GM19099 (cell line): Measurements from ENCODE around the gene AK3.

ENCODE experiments used
- POLR2A ChIP-seq: IDR thresholded peaks from 3 replicates; pipeline ENCODE4 v1.6.1; 2011; ENCODE audit warnings: low read depth; ENCODE audit not compliant: insufficient read length; ENCODE audit errors: extremely low read depth

The AK3 gene

DNA sequence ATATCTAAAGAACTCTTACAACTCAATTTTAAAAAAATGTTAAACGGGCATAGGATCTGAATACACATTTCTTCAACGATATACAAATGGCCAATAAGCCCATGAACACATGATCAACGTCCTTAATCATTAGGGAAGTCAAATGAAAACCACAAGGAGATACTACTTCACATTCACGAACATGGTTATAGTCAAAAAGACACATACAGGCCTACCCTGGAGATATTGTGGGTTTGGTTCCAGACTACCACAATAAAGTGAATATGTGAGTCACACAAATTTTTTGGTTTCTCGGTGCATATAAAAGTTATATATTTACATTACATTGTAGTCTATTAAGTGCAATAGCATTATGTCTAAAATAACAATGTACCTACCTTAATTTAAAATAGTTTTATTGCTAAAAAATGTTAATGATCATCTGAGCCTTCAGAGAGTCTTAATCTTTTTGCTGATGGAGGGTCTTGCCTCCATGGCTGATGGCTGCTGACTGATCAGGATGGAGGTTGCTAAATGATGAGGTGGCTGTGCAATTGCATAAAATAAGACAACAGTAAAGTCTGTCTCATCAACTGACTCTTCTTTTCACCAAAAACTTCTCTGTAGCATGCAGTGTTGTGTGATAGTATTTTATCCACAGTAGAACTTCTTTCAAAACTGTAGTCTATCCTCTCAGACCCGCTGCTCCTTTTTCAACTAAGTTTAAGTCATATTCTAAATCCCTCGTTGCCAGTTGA, 15.1 kb downstream of the AK3 start:
- no peak for TF ChIP-seq POLR2A

DNA sequence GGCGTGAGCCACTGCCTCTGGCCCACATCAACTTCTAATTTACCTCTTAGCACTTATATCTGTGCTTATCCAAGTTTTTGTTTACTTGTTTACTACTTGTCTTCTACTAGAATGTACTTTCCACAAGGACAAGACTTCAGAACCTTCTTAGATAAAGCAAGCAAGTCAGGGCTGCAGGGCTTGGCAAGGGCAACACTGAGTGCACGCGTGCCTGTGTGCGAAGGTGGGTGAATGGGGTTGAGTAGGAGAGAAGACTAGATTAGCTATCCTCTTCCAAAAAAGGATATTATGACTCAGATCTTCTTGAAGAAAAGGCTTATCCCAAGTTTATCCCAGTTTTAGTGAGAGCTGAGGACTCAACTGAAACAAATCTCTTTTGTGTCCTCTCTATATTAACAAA, 19.3 kb downstream of the AK3 start:
- TF ChIP-seq POLR2A: no peak

DNA sequence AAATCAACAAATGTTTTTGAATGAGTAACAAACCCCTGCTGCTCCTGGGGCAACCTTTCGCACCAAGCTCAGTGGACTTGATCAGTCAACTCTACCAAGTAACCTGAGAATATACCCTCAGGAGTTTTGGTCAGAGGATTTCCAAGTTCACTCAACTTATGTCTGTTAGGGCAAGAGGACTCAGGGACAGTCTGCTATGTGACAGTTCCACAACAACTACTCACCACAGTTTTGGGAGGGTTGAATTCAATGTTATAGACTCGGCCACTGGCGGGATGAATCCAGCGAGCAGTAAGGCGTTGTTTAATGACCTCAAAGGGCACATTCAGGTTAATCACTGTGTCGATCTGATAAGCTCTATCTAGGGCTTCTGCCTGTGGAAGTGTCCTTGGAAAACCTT, 22.1 kb downstream of the AK3 start:
- TF ChIP-seq POLR2A: no peak

DNA sequence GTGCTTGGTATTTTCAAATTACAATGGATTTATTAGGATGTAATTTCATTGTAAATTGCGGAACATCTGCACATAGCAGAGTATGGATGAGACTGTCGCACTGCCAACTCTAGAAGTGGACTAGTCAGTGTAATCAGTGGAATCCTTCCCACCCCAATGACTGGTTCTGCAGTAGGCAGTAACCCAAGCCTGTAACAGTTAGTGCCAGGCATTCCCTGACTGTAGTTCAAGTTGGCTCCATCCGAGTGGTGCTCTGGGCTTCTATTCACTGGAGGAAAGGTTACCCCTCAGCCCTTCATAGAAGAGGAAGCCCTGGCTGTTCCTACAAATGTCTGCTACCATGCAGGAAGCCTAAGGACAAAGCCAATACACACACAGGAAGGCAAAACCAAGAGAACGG, 23.2 kb downstream of the AK3 start:
- no peak for TF ChIP-seq POLR2A

DNA sequence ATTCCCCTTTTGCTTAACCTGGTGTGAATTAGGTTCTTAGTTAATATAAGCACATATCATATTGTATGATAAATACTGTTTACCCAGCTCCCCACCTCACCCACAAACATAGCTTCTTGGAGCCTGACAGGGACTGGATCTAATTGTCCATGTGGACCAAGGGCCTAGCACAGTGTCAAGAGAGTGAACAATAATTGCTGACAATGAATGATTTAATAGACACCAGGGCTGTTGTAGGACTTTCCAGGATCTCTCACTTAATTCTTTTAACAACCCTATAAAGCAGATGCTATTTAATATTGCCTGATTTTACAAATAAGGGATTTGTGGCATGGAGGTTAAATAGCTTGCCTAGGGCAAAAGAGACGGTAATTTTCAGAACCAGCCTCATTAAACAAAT, 24.8 kb downstream of the AK3 start:
- TF ChIP-seq POLR2A: no peak

DNA sequence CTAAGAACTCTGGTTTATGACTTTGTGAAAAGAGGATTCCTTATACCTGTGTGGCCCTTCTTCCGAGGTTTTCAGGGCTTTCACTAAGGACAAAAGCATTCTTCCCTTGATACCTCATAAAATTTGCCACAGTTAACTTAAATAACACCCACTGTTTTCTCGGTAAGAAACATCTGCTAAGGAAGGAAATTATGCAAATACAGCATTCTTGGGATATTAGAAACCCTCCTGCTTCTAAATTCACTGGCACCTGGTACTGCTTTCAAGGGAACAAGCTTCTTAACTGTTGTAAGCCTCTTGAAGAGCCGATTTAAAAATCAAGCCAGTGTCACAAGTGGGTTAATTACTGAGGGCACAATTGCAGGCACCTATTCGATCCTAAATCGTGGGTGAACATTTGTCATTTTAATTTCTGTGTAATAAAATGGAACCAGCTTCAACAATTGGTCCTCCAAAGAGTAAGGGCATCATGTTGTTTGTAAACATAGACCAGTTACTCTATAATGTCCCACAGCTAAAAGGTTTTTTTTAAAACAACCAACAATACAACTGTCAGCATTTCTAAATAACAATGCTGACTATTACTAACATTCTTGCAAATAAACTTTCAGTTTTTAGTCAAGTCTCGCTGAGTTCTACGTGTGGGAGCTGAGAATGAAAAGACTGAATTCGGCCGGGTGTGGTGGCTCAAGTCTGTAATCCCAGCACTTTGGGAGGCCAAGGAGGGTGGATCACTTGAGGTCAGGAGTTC, 26.6 kb downstream of the AK3 start:
- no peak for TF ChIP-seq POLR2A

DNA sequence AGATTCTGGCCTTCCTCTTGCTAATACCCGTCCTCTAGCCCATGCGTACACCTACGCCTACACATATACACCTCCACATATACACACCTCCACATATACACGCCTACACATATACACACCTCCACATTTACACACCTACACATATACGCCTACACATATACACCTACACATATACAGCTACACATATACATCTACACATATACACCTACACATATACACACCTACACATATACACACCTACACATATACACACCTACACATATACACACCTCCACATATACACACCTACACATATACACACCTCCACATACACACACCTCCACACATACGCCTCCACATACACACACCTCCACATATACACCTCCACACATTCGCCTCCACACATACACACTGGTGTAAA, 27.2 kb downstream of the AK3 start:
- TF ChIP-seq POLR2A: no peak

DNA sequence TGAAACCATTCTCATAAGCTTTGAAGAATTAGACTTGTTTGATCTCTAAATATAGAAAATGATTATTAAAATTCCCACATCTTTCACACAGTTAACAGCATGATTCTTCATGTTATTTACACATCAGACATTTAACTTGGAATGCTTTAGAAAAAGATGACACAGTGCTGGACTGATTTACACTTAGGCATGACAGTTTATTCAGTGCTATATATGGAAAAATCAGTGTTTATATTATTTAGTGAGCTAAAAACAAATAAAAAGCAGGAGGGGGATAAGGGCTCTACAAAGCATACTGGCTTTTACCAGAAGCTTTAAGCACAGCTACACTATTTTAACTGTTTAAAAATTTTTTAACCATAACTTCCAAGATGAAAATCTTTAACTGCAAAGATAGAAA, 31.6 kb downstream of the AK3 start:
- no peak for TF ChIP-seq POLR2A

DNA sequence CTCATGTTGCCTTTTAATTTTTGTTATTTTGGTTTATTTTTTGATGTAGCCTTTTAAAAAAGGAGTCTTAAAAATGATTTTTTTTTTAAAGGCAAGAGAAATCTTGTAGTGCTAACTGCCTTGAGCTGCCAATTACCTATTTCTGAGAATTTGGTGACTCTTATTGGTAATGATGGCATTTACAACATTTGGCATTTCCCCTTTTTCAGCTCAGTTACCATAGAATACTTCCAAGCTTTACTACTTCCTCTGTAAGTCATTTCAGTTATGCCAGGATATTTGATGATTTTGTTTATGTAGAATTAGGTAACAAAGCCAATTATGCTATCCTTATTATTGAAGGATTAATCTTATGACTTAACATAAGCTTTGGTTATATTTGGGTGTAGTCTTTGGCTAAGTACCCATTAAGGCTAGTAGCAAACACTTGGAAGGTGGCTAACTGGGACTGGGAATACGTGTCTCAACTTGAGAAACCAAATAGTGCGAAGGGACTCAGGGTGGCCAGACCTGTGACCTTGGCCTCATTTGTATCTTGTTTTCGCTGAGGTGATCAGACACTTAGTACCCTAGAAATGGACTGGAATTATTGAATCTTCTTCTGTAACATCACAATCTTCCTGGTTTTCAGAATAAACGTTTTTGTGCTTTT, 33.9 kb downstream of the AK3 start:
- TF ChIP-seq POLR2A: no peak

DNA sequence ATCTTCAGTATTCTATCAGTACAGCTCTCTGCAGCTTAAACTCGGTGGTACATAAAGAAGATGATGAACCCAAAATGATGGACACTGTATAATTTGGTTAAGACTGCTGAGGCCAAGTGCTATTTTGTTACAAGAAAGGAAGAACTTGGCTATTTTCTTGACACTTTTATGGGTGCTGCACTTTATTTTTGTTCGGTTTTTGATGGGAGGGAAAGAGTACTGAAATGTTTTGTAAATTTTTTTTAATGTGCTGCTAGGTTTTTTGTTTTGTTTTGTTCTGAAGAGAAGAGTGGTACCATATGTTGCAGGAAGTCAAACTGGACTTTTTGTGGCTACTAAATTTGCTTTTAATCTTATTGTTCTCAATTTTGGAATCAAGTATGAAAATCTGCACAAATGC, 35.0 kb downstream of the AK3 start:
- TF ChIP-seq POLR2A: no peak

DNA sequence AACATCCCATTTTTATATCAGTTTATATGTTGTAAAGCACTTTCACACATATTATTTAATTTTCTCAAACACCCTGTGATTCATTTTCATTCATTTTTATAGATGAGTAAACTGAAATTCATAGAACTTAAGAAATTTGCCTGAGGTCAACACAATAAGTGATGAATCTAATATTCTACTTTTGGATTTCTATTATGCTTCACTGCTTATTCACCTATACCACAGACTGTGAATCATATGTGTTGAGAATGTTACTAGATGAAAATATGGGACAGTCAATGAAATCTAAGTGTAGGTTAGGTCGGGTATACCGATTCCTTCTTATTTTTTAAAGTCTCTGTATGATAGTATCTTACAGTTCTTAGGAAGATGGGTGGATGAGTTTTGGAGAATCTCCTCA, 36.9 kb downstream of the AK3 start:
- no peak for TF ChIP-seq POLR2A

DNA sequence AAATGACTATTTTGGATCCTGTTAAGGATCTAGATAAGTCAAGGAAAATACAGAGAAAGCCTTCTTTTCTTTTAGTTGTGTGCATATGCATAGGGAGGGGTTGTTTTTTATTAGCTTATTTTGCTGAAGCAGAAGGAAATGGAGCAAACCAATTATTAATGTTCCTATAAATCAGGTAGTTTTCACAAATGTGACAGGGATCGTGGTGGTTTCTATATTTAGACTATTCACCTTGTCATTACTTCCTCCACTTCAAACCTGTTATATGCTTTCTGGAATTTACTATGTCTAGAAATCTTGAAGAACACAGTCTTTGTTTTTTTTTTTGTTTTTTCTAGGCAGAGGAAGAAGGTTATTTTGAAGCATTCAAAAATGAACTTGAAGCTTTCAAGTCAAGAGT, 39.5 kb downstream of the AK3 start:
- TF ChIP-seq POLR2A: no peak

DNA sequence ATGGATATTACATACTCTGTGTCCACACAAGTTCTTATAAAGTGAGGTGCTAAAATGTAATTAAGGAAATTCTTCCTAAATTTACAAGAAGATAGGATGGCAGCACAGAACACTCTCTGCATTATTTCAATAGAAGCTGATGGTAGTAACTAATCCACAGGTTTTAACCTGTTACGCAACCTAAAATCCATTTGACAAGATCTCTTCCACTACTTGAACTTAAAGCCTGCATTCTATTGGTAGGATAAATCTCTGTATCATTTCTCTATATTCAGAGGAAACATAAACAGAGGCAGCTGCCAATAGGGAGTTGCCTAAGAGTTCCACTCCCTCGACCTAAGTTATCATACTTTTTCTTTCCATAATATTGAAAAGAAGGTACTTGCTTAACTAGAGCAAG, 40.1 kb downstream of the AK3 start:
- TF ChIP-seq POLR2A: no peak

DNA sequence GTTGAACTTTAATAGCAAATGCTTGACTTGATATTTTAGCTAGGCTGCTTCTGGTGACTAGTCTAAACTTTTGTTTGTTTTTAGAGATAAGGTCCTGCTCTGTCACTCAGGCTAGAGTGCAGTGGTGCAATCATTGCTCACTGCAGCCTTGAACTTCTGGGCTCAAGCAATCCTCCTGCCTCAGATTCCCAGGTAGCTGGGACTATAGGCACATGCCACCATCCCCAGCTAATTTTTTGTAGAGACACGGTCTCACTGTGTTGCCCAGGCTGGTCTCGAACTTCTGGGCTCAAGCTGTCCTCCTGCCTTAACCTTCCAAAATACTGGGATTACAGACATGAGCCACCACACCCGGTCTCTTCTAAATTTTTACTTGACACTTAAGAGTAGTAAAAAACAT, 40.9 kb downstream of the AK3 start:
- TF ChIP-seq POLR2A: no peak

DNA sequence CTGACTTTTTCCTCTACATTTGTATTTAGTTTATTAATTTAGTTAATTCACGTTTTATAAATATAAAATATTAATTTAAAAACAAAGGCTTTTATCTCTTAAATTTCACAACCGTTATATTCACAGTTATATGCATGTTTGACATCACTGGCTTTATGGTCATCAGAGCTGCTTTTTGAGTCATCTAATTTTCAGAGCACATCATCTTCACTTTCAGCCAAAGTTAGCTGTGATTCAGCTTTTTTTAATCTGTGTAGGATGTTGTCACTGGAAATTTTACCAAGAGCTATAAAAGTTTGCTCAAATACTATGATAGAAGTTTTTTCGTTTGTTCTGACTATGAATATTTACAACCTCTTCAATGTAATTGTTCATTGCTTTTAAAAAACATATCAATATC, 49.2 kb downstream of the AK3 start:
- TF ChIP-seq POLR2A: no peak

DNA sequence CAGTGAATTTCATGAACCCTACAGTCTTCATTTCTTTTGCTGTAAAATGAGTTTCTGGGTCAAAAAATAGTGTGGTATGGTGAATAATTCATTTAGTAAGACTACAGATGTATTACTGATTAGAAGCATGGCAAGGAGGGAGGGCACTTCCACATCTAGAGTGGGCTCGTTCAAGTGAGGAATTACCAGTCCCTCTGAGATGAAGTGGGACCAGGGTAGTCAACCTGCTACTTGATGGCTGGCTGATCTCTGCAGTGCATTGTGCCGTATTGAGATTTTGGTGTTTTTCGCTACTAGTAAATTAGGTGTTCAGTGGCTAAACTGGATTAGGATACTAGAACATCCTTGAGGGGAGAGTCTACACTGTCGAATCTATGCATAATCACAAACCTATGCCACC, 50.9 kb downstream of the AK3 start:
- no peak for TF ChIP-seq POLR2A
